Measurements from ENCODE around the gene XRRA1. TPM values are rescaled to one million over a fixed set of nuclear protein-coding genes. Genes with fewer than 3 reads are reported as not detected.
A peak's percentile ranks its signal among the peaks of the same experiment; 100 is the strongest.
"Not testable (repeated sequence)": the region's sequence is repeated elsewhere in the genome, so short reads cannot be mapped to it uniquely, and the experiment has no call there.

The XRRA1 gene
- total RNA-seq, result 10 to 100 TPM; 23.7 to 25.2 TPM

- H3K4me1 Mint-ChIP-seq, result peaks cover 47% of the 10 kb centered on the region
These were observed at the start of gene XRRA1, which contains the start of gene SPCS2 for GRCh38 chr11:74948898-74949752. TSS of gene XRRA1 (minus strand) at chr11:74949091. CDS start at chr11:74940878, 8,213 bp downstream. TSS of gene SPCS2 (plus strand) at chr11:74949266. CDS start at chr11:74949286, 20 bp downstream.

GRCh38 chr11:74992852-74993251 is 44.0 kb upstream of the XRRA1 start:
- no peaks in the 10 kb centered on the region for H3K9me3 Mint-ChIP-seq
- no peak overlapping the region for H3K27ac Mint-ChIP-seq
- peaks cover 27% of the 10 kb centered on the region for H3K4me1 Mint-ChIP-seq
- peaks cover 1% of the 10 kb centered on the region for H3K36me3 Mint-ChIP-seq
- no peaks in the 10 kb centered on the region for H3K27me3 Mint-ChIP-seq
- no peak overlapping the region for H3K4me3 Mint-ChIP-seq
- no peak for DNase-seq

More at GRCh38 chr11:74948898-74949752, at the start of gene XRRA1, which contains the start of gene SPCS2:
- Mint-ChIP-seq H3K9me3 (no peaks in the 10 kb centered on the region), H3K4me3 (peak within 1 kb of the TSS; percentile 99), H3K36me3 (peaks cover 42% of the 10 kb centered on the region), H3K27me3 (no peaks in the 10 kb centered on the region), H3K27ac (peak within 1 kb of the TSS; percentile 97)
- peak; percentile 98 for DNase-seq

GRCh38 chr11:74990941-74991340 is 42.0 kb upstream of the XRRA1 start:
- H3K9me3 Mint-ChIP-seq, result no peaks in the 10 kb centered on the region
- no peaks in the 10 kb centered on the region for H3K36me3 Mint-ChIP-seq
- peak overlapping the region; percentile 96 for H3K4me3 Mint-ChIP-seq
- H3K27me3 Mint-ChIP-seq, result no peaks in the 10 kb centered on the region
- H3K27ac Mint-ChIP-seq, result no peak overlapping the region
- DNase-seq, result no peak
- H3K4me1 Mint-ChIP-seq, result peaks cover 27% of the 10 kb centered on the region

- H3K9me3 Mint-ChIP-seq, H3K27ac Mint-ChIP-seq, DNase-seq, H3K27me3 Mint-ChIP-seq, H3K36me3 Mint-ChIP-seq: not testable (repeated sequence)
- peak overlapping the region; percentile 96 for H3K4me3 Mint-ChIP-seq
- peaks cover 27% of the 10 kb centered on the region for H3K4me1 Mint-ChIP-seq
These were observed 41.3 kb upstream of the XRRA1 start for GRCh38 chr11:74990150-74990549.

- Mint-ChIP-seq H3K36me3 (no peaks in the 10 kb centered on the region), H3K27ac (peak overlapping the region; percentile 87), H3K4me3 (peak overlapping the region; percentile 96), H3K27me3 (no peaks in the 10 kb centered on the region), H3K9me3 (no peaks in the 10 kb centered on the region), H3K4me1 (peaks cover 27% of the 10 kb centered on the region)
- no peak for DNase-seq
These were observed 40.4 kb upstream of the XRRA1 start for GRCh38 chr11:74989260-74989638.

- DNase-seq, result peak; percentile 87
- Mint-ChIP-seq H3K4me3 (peak within 1 kb of the TSS; percentile 96), H3K27ac (peak within 1 kb of the TSS; percentile 87), H3K4me1 (peaks cover 27% of the 10 kb centered on the region), H3K9me3 (no peaks in the 10 kb centered on the region), H3K27me3 (no peaks in the 10 kb centered on the region), H3K36me3 (no peaks in the 10 kb centered on the region)
These were observed 39.8 kb upstream of the XRRA1 start, which contains the start of gene NEU3 for GRCh38 chr11:74988541-74989259. TSS of gene NEU3 (plus strand) at chr11:74988933. CDS start at chr11:74989061, 128 bp downstream.

- Mint-ChIP-seq H3K9me3 (no peaks in the 10 kb centered on the region), H3K27me3 (no peaks in the 10 kb centered on the region), H3K36me3 (peaks cover 10% of the 10 kb centered on the region), H3K4me3 (no peak overlapping the region), H3K4me1 (peaks cover 7% of the 10 kb centered on the region), H3K27ac (no peak overlapping the region)
- DNase-seq, result no peak
These were observed 35.8 kb upstream of the XRRA1 start for GRCh38 chr11:74984730-74985129.

GRCh38 chr11:74984070-74984469 is 35.2 kb upstream of the XRRA1 start:
- no peak overlapping the region for H3K27ac Mint-ChIP-seq
- no peak overlapping the region for H3K4me3 Mint-ChIP-seq
- no peaks in the 10 kb centered on the region for H3K27me3 Mint-ChIP-seq
- H3K9me3 Mint-ChIP-seq, result no peaks in the 10 kb centered on the region
- H3K4me1 Mint-ChIP-seq, result peaks cover 2% of the 10 kb centered on the region
- DNase-seq, result no peak
- peaks cover 10% of the 10 kb centered on the region for H3K36me3 Mint-ChIP-seq

- DNase-seq, result no peak
- Mint-ChIP-seq H3K4me1 (no peaks in the 10 kb centered on the region), H3K9me3 (no peaks in the 10 kb centered on the region), H3K27me3 (no peaks in the 10 kb centered on the region), H3K36me3 (peaks cover 10% of the 10 kb centered on the region), H3K4me3 (no peak overlapping the region), H3K27ac (no peak overlapping the region)
These were observed 33.0 kb upstream of the XRRA1 start for GRCh38 chr11:74981888-74982287.

GRCh38 chr11:74980634-74981033 is 31.7 kb upstream of the XRRA1 start:
- no peaks in the 10 kb centered on the region for H3K27me3 Mint-ChIP-seq
- H3K36me3 Mint-ChIP-seq, result peaks cover 15% of the 10 kb centered on the region
- H3K9me3 Mint-ChIP-seq, result no peaks in the 10 kb centered on the region
- no peak overlapping the region for H3K4me3 Mint-ChIP-seq
- DNase-seq, result no peak
- no peak overlapping the region for H3K27ac Mint-ChIP-seq
- no peaks in the 10 kb centered on the region for H3K4me1 Mint-ChIP-seq

- Mint-ChIP-seq H3K4me1 (no peaks in the 10 kb centered on the region), H3K9me3 (no peaks in the 10 kb centered on the region), H3K27ac (no peak overlapping the region), H3K27me3 (no peaks in the 10 kb centered on the region), H3K36me3 (peaks cover 32% of the 10 kb centered on the region), H3K4me3 (no peak overlapping the region)
- DNase-seq, result no peak
These were observed 29.1 kb upstream of the XRRA1 start for GRCh38 chr11:74978041-74978440.

GRCh38 chr11:74971424-74971823 is 22.5 kb upstream of the XRRA1 start:
- Mint-ChIP-seq H3K27ac (no peak overlapping the region), H3K9me3 (no peaks in the 10 kb centered on the region), H3K4me1 (peaks cover 1% of the 10 kb centered on the region), H3K27me3 (no peaks in the 10 kb centered on the region), H3K4me3 (no peak overlapping the region), H3K36me3 (peaks cover 25% of the 10 kb centered on the region)
- no peak for DNase-seq

- no peaks in the 10 kb centered on the region for H3K27me3 Mint-ChIP-seq
- H3K36me3 Mint-ChIP-seq, result peaks cover 23% of the 10 kb centered on the region
- no peak for DNase-seq
- H3K27ac Mint-ChIP-seq, result no peak overlapping the region
- H3K9me3 Mint-ChIP-seq, result no peaks in the 10 kb centered on the region
- H3K4me1 Mint-ChIP-seq, result peaks cover 1% of the 10 kb centered on the region
- no peak overlapping the region for H3K4me3 Mint-ChIP-seq
These were observed 22.0 kb upstream of the XRRA1 start for GRCh38 chr11:74970852-74971395.

- H3K4me3 Mint-ChIP-seq, result no peak overlapping the region
- DNase-seq, result no peak
- peaks cover 13% of the 10 kb centered on the region for H3K36me3 Mint-ChIP-seq
- no peak overlapping the region for H3K27ac Mint-ChIP-seq
- H3K27me3 Mint-ChIP-seq, result no peaks in the 10 kb centered on the region
- no peaks in the 10 kb centered on the region for H3K9me3 Mint-ChIP-seq
- peaks cover 22% of the 10 kb centered on the region for H3K4me1 Mint-ChIP-seq
These were observed 17.8 kb upstream of the XRRA1 start for GRCh38 chr11:74966651-74967050.

GRCh38 chr11:74960128-74960527 is 11.2 kb upstream of the XRRA1 start:
- H3K4me1 Mint-ChIP-seq, result peaks cover 49% of the 10 kb centered on the region
- H3K4me3 Mint-ChIP-seq, DNase-seq, H3K27ac Mint-ChIP-seq, H3K9me3 Mint-ChIP-seq, H3K27me3 Mint-ChIP-seq: not testable (repeated sequence)
- H3K36me3 Mint-ChIP-seq, result peaks cover 23% of the 10 kb centered on the region

All from activated naive CD8-positive, alpha-beta T cell treated with anti-CD3 and anti-CD28 coated beads for 36 hours (primary cell).